ENCODE results near the gene SIX2.
"Not testable (repeated sequence)": the region's sequence is repeated elsewhere in the genome, so short reads cannot be mapped to it uniquely, and the experiment has no call there.

Gene SIX2

GRCh38 chr2:45009303-45009927, at the start of gene SIX2:
SIX2 (minus strand) TSS chr2:45009452; CDS start chr2:45009110, 342 bp downstream.
- DNase-seq: peak; percentile 14

GRCh38 chr2:45055162-45055605, 45.9 kb upstream of the SIX2 start:
- DNase-seq: no peak

GRCh38 chr2:45053966-45054365, 44.7 kb upstream of the SIX2 start:
- no peak for DNase-seq

GRCh38 chr2:45052388-45052928, 43.2 kb upstream of the SIX2 start:
- DNase-seq: no peak

- DNase-seq: no peak
Measured at GRCh38 chr2:45049569-45050336, 40.5 kb upstream of the SIX2 start.

- no peak for DNase-seq
Measured at GRCh38 chr2:45047301-45047700, 38.0 kb upstream of the SIX2 start.

- no peak for DNase-seq
Measured at GRCh38 chr2:45046786-45047185, 37.5 kb upstream of the SIX2 start.

GRCh38 chr2:45045706-45046105, 36.5 kb upstream of the SIX2 start:
- no peak for DNase-seq

GRCh38 chr2:45044916-45045315, 35.7 kb upstream of the SIX2 start:
- DNase-seq: no peak

- no peak for DNase-seq
Measured at GRCh38 chr2:45043174-45043573, 33.9 kb upstream of the SIX2 start.

GRCh38 chr2:45042401-45042800, 33.1 kb upstream of the SIX2 start:
- DNase-seq: no peak

- no peak for DNase-seq
Measured at GRCh38 chr2:45040786-45041185, 31.5 kb upstream of the SIX2 start.

GRCh38 chr2:45039804-45040203, 30.6 kb upstream of the SIX2 start:
- DNase-seq: not testable (repeated sequence)

GRCh38 chr2:45038861-45039260, 29.6 kb upstream of the SIX2 start:
- DNase-seq: not testable (repeated sequence)

GRCh38 chr2:45033302-45033701, 24.1 kb upstream of the SIX2 start:
- DNase-seq: no peak

GRCh38 chr2:45031028-45031427, 21.8 kb upstream of the SIX2 start:
- DNase-seq: no peak

GRCh38 chr2:45030553-45030952, 21.3 kb upstream of the SIX2 start:
- no peak for DNase-seq

- DNase-seq: no peak
Measured at GRCh38 chr2:45029215-45029614, 20.0 kb upstream of the SIX2 start.

- DNase-seq: no peak
Measured at GRCh38 chr2:45028276-45028675, 19.0 kb upstream of the SIX2 start.

- no peak for DNase-seq
Measured at GRCh38 chr2:45026924-45027450, 17.7 kb upstream of the SIX2 start.

GRCh38 chr2:45024600-45025291, 15.5 kb upstream of the SIX2 start:
- peak; percentile 21 for DNase-seq

- no peak for DNase-seq
Measured at GRCh38 chr2:45024097-45024496, 14.8 kb upstream of the SIX2 start.

GRCh38 chr2:45020439-45020838, 11.2 kb upstream of the SIX2 start:
- no peak for DNase-seq

Measured in activated CD4-positive, alpha-beta T cell treated with anti-CD3 and anti-CD28 coated beads, Interleukin-2, Interleukin-6, amounts not matched to agents 100 ng/mL and 50 ng/mL, durations not matched to agents 16 hours and 8 hours (primary cell).